ENCODE measurements around the gene HOXD9. TPM values are rescaled to one million over a fixed set of nuclear protein-coding genes. Genes with fewer than 3 reads are reported as not detected.
A peak's percentile ranks its signal among the peaks of the same experiment; 100 is the strongest.

The HOXD9 gene
- total and polyA plus RNA-seq, 8 donors = 0.29 to 1.7 (median 0.95) TPM

GRCh38 chr2:176093145-176093897 is 29.2 kb upstream of the HOXD9 start:
- ATAC-seq (no peak), DNase-seq (peak in 1 of 4 donors; percentile 75)
- no peaks in the 10 kb centered on the region for H3K36me3 ChIP-seq
- peaks cover 3 to 32% of the 10 kb centered on the region in 2 donors for H3K4me1 ChIP-seq
- H3K4me3 ChIP-seq = no peak overlapping the region
- H3K27me3 ChIP-seq = peaks cover 99 to 100% of the 10 kb centered on the region in 2 donors
- H3K9me3 ChIP-seq = no peaks in the 10 kb centered on the region
- no peak overlapping the region for H3K27ac ChIP-seq
- intact Hi-C loops (cut with DNase I) = loop anchor here in 1 of 2 donors (10.0 kb wide), 1 partner anchor 409 kb away; no protein-coding TSS in a partner anchor
- TF ChIP-seq CTCF (IDR thresholded peaks at IDR 0.05) = no peak

- intact Hi-C loops (cut with DNase I) = loop anchor here in 1 of 2 donors (10.0 kb wide), 1 partner anchor 409 kb away; no protein-coding TSS in a partner anchor
- H3K4me1 ChIP-seq = peaks cover 3 to 30% of the 10 kb centered on the region in 2 donors
- peaks cover 99 to 100% of the 10 kb centered on the region in 2 donors for H3K27me3 ChIP-seq
- TF ChIP-seq CTCF (IDR thresholded peaks at IDR 0.05) = no peak
- no peak overlapping the region for H3K27ac ChIP-seq
- ATAC-seq = no peak
- no peaks in the 10 kb centered on the region for H3K36me3 ChIP-seq
- H3K4me3 ChIP-seq = no peak overlapping the region
- H3K9me3 ChIP-seq = no peaks in the 10 kb centered on the region
- no peak for DNase-seq
These were observed 28.6 kb upstream of the HOXD9 start for GRCh38 chr2:176093898-176094249.

GRCh38 chr2:176094349-176094748 is 28.2 kb upstream of the HOXD9 start:
- intact Hi-C loops (cut with DNase I) = loop anchor here in 1 of 2 donors (10.0 kb wide), 1 partner anchor 410 kb away; no protein-coding TSS in a partner anchor
- Histone ChIP-seq H3K9me3 (no peaks in the 10 kb centered on the region), H3K27ac (no peak overlapping the region), H3K27me3 (peaks cover 99 to 100% of the 10 kb centered on the region in 2 donors), H3K4me3 (no peak overlapping the region), H3K4me1 (peaks cover 3 to 30% of the 10 kb centered on the region in 2 donors), H3K36me3 (no peaks in the 10 kb centered on the region)
- no peak for ATAC-seq
- DNase-seq = no peak
- no peak for TF ChIP-seq CTCF (IDR thresholded peaks at IDR 0.05)

- ATAC-seq = no peak
These were observed 27.1 kb upstream of the HOXD9 start for GRCh38 chr2:176095421-176095820.

More at GRCh38 chr2:176095421-176095820, 27.1 kb upstream of the HOXD9 start:
- Histone ChIP-seq H3K36me3 (no peaks in the 10 kb centered on the region), H3K9me3 (no peaks in the 10 kb centered on the region), H3K27me3 (peaks cover 99 to 100% of the 10 kb centered on the region in 2 donors), H3K4me3 (no peak overlapping the region), H3K27ac (no peak overlapping the region), H3K4me1 (peaks cover 3 to 30% of the 10 kb centered on the region in 2 donors)
- intact Hi-C loops (cut with DNase I) = loop anchor here in 1 of 2 donors (10.0 kb wide), 1 partner anchor 411 kb away; no protein-coding TSS in a partner anchor
- TF ChIP-seq CTCF (IDR thresholded peaks at IDR 0.05) = no peak
- no peak for DNase-seq
